8988T (cell line): ENCODE data around the gene CRTAC1.

Experiments
- DNase-seq: peaks from one replicate; pipeline ENCODE4 v3.0.0; 2011

CRTAC1 gene

GRCh38 chr10:98030093-98030821 lies at the start of gene CRTAC1:
CRTAC1 (minus strand) TSS chr10:98030621; CDS start chr10:98030472, 149 bp downstream.
- peak; percentile 36 for DNase-seq

- DNase-seq, result no peak
Measured at GRCh38 chr10:98078774-98079173, 48.4 kb upstream of the CRTAC1 start.

GRCh38 chr10:98077223-98077622 lies 46.8 kb upstream of the CRTAC1 start:
- DNase-seq, result no peak

GRCh38 chr10:98076086-98076485 lies 45.7 kb upstream of the CRTAC1 start:
- no peak for DNase-seq

- DNase-seq, result no peak
Measured at GRCh38 chr10:98074315-98074911, 44.0 kb upstream of the CRTAC1 start.

- no peak for DNase-seq
Measured at GRCh38 chr10:98067165-98067564, 36.7 kb upstream of the CRTAC1 start.

GRCh38 chr10:98063740-98064027 lies 33.3 kb upstream of the CRTAC1 start:
- DNase-seq, result no peak

- no peak for DNase-seq
Measured at GRCh38 chr10:98062424-98062823, 32.0 kb upstream of the CRTAC1 start.

- DNase-seq, result no peak
Measured at GRCh38 chr10:98060079-98060478, 29.7 kb upstream of the CRTAC1 start.

GRCh38 chr10:98058295-98058694 lies 27.9 kb upstream of the CRTAC1 start:
- no peak for DNase-seq

GRCh38 chr10:98055841-98056516 lies 25.6 kb upstream of the CRTAC1 start:
- DNase-seq, result no peak

GRCh38 chr10:98047009-98047741 lies 16.8 kb upstream of the CRTAC1 start:
- DNase-seq, result no peak

GRCh38 chr10:98045785-98046389 lies 15.5 kb upstream of the CRTAC1 start:
- DNase-seq, result peak; percentile 58

- DNase-seq, result peak; percentile 69
Measured at GRCh38 chr10:98041352-98042043, 11.1 kb upstream of the CRTAC1 start.

- no peak for DNase-seq
Measured at GRCh38 chr10:98039690-98040381, 9.4 kb upstream of the CRTAC1 start.

- no peak for DNase-seq
Measured at GRCh38 chr10:98038288-98038687, 7.9 kb upstream of the CRTAC1 start.

- DNase-seq, result no peak
Measured at GRCh38 chr10:98035599-98035998, 5.2 kb upstream of the CRTAC1 start.

- DNase-seq, result no peak
Measured at GRCh38 chr10:98033515-98033914, 3.1 kb upstream of the CRTAC1 start.

GRCh38 chr10:98031440-98031839 lies 1.0 kb upstream of the CRTAC1 start:
- DNase-seq, result no peak

GRCh38 chr10:98030991-98031431 lies 590 bp upstream of the CRTAC1 start:
- peak; percentile 38 for DNase-seq

- DNase-seq, result peak; percentile 39
Measured at GRCh38 chr10:98029149-98030092, 1.0 kb downstream of the CRTAC1 start.
